ENCODE data around the gene NTHL1. TPM values are rescaled to one million over a fixed set of nuclear protein-coding genes. Genes with fewer than 3 reads are reported as not detected.

The NTHL1 gene
- total and polyA plus RNA-seq, 2 of the 13 experiments (the other 11 are each of a cell fraction or from before 2014, with no cell fraction given): 47.5 to 64.9 TPM

GRCh38 chr16:2015117-2015946, 32.3 kb downstream of the NTHL1 start (continued):
- TF ChIP-seq CREBL2 (CRISPR knock-in tag; IDR thresholded peaks at IDR 0.05; ENCODE audit: borderline replicate concordance) (no peak), SOX6 (IDR thresholded peaks at IDR 0.05) (no peak), SOX6 (CRISPR knock-in tag; IDR thresholded peaks at IDR 0.05) (peak; percentile 42; the same call in 1 of the 2 replicates), MYNN (CRISPR knock-in tag; IDR thresholded peaks at IDR 0.05; ENCODE audit: low read depth) (no peak), CREB1 (IDR thresholded peaks at IDR 0.05) (no peak), CREB1 (CRISPR knock-in tag; IDR thresholded peaks at IDR 0.05) (no peak), ZBTB34 (CRISPR knock-in tag; IDR thresholded peaks at IDR 0.05) (peak; percentile 93), ZNF687 (CRISPR knock-in tag; IDR thresholded peaks at IDR 0.05) (peak; percentile 64), HDAC6 (IDR thresholded peaks at IDR 0.05; ENCODE audit: low read depth, low read length) (no peak), KLF6 (CRISPR knock-in tag; IDR thresholded peaks at IDR 0.05) (0 out of 2 replicates have a peak, but pooled peaks have one; percentile 49), FOXA3 (CRISPR knock-in tag; IDR thresholded peaks at IDR 0.05) (peak; percentile 57), ZFP62 (CRISPR knock-in tag; IDR thresholded peaks at IDR 0.05) (no peak), ZSCAN20 (CRISPR knock-in tag; IDR thresholded peaks at IDR 0.05; ENCODE audit: borderline replicate concordance) (no peak), STAT6 (CRISPR knock-in tag; IDR thresholded peaks at IDR 0.05; ENCODE audit: borderline replicate concordance) (no peak), PRDM10 (CRISPR knock-in tag; IDR thresholded peaks at IDR 0.05; ENCODE audit: low read depth) (0 out of 2 replicates have a peak, but pooled peaks have one; percentile 23)
